ENCODE results near the gene DGKZ. TPM values are rescaled to one million over a fixed set of nuclear protein-coding genes. Genes with fewer than 3 reads are reported as not detected.

The DGKZ gene
- total RNA-seq, 1 donor from 2014 or later: 55.3 TPM

DNA sequence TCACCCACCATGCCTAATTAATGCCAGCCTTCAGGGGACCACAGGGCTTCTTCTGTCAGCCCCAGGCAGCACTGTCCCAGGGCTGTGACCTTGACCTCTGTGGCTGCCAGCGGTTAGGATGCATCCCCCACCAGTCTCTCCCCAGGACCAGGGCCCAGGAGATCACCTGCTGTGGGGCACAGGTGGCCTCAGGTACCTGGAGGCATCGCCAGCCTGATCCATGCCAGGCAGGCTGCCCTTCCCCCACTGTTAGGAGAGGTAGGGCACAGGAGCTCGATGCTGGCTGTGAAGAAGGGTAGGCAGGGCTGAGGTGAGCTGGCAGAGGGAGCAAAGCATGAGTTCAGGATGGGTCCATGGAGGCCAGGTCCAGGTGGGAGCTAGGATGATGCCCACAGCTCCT, 17.5 kb downstream of the DGKZ start:
- Histone ChIP-seq H3K4me3 (no peak overlapping the region), H3K36me3 (peaks cover 24% of the 10 kb centered on the region), H3K27me3 (ENCODE audit: low read depth) (no peaks in the 10 kb centered on the region), H3K4me1 (peaks cover 54% of the 10 kb centered on the region), H3K27ac (no peak overlapping the region), H3K9me3 (no peaks in the 10 kb centered on the region)
- intact Hi-C loops (cut with DNase I): no loop called here
- TF ChIP-seq, protein P1, sequence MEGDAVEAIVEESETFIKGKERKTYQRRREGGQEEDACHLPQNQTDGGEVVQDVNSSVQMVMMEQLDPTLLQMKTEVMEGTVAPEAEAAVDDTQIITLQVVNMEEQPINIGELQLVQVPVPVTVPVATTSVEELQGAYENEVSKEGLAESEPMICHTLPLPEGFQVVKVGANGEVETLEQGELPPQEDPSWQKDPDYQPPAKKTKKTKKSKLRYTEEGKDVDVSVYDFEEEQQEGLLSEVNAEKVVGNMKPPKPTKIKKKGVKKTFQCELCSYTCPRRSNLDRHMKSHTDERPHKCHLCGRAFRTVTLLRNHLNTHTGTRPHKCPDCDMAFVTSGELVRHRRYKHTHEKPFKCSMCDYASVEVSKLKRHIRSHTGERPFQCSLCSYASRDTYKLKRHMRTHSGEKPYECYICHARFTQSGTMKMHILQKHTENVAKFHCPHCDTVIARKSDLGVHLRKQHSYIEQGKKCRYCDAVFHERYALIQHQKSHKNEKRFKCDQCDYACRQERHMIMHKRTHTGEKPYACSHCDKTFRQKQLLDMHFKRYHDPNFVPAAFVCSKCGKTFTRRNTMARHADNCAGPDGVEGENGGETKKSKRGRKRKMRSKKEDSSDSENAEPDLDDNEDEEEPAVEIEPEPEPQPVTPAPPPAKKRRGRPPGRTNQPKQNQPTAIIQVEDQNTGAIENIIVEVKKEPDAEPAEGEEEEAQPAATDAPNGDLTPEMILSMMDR (IDR thresholded peaks at IDR 0.05): no peak
- DNase-seq (peak; percentile 32), ATAC-seq (no peak)

DNA sequence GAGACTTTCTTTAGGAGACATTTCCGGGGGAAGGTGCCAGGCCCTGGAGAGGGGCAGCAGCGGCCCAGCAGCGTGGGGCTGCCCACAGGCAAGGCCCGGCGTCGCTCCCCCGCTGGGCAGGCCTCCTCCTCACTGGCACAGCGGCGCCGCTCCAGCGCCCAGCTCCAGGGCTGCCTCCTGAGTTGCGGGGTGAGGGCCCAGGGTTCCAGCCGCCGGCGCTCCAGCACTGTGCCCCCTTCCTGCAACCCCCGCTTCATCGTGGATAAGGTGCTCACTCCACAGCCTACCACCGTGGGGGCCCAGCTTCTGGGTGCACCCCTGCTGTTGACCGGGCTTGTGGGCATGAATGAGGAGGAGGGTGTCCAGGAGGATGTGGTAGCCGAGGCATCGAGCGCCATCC, 19.0 kb downstream of the DGKZ start:
- H3K4me1 ChIP-seq: peaks cover 43% of the 10 kb centered on the region
- intact Hi-C loops (cut with DNase I): no loop called here

DNA sequence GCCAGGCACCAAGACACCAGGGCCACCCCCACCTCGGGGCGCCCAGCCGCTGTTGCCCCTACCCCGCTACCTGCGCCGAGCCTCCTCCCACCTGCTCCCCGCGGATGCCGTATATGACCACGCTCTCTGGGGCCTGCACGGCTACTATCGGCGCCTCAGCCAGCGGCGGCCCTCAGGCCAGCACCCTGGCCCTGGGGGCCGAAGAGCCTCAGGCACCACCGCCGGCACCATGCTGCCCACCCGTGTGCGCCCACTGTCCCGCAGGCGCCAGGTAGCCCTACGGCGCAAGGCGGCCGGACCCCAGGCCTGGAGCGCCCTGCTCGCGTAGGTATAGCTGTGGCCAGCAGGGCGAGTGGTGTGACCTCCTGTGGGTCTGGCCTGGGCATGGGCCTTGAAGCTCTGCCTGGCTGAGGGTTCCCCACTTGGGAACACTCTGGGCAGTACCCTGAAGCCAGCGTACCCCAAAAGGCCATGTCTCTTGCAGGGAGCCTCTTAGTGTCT, 19.4 kb downstream of the DGKZ start:
- H3K9me3 ChIP-seq: no peaks in the 10 kb centered on the region
- H3K27me3 ChIP-seq (ENCODE audit: low read depth): no peaks in the 10 kb centered on the region
- no peak overlapping the region for H3K4me3 ChIP-seq
- peaks cover 43% of the 10 kb centered on the region for H3K36me3 ChIP-seq
- ATAC-seq (no peak), DNase-seq (no peak)
- TF ChIP-seq, protein P1 (IDR thresholded peaks at IDR 0.05): no peak
- peak overlapping the region; percentile 13 for H3K27ac ChIP-seq
- H3K4me1 ChIP-seq: peaks cover 38% of the 10 kb centered on the region
- intact Hi-C loops (cut with DNase I): no loop called here

More for the DNA sequence above, 19.0 kb downstream of the DGKZ start:
- H3K4me3 ChIP-seq: no peak overlapping the region
- no peaks in the 10 kb centered on the region for H3K9me3 ChIP-seq
- H3K27ac ChIP-seq: no peak overlapping the region
- TF ChIP-seq, protein P1 (IDR thresholded peaks at IDR 0.05): no peak
- no peaks in the 10 kb centered on the region for H3K27me3 ChIP-seq (ENCODE audit: low read depth)
- ATAC-seq: no peak
- peak; percentile 43 for DNase-seq
- peaks cover 38% of the 10 kb centered on the region for H3K36me3 ChIP-seq

DNA sequence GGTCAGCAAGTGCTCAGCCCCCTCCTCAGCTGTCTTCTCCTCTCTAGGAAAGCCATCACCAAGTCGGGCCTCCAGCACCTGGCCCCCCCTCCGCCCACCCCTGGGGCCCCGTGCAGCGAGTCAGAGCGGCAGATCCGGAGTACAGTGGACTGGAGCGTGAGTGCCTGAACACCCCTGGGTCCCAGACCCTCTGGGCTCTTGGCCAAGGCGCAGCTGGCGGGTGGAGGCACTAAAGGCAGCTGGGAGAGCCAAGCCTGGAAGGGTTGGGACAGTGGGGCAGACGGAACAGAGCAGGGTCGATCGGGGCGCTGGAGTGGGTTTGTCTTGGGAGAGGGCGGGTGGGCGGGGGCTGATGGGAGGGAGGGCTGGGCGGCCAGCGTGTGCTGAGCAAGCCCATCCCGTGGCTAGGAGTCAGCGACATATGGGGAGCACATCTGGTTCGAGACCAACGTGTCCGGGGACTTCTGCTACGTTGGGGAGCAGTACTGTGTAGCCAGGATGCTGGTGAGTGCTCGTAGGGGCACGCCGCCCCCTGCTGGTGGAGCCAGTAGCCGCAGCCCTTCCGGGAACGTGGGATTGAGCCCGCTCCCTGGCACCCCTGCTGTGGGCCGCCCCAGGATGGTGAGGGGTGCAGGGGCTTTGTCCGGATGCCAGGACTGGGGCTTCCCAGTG, 20.1 kb downstream of the DGKZ start:
- H3K4me1 ChIP-seq: peaks cover 32% of the 10 kb centered on the region
- DNase-seq (peak; percentile 82), ATAC-seq (peak; percentile 65 to 68)
- peak overlapping the region; percentile 13 for H3K27ac ChIP-seq
- no peaks in the 10 kb centered on the region for H3K9me3 ChIP-seq
- no peaks in the 10 kb centered on the region for H3K27me3 ChIP-seq (ENCODE audit: low read depth)
- TF ChIP-seq, protein P1 (IDR thresholded peaks at IDR 0.05): peak; percentile 95
- H3K4me3 ChIP-seq: peak overlapping the region; percentile 3
- intact Hi-C loops (cut with DNase I): no loop called here
- H3K36me3 ChIP-seq: peaks cover 49% of the 10 kb centered on the region

DNA sequence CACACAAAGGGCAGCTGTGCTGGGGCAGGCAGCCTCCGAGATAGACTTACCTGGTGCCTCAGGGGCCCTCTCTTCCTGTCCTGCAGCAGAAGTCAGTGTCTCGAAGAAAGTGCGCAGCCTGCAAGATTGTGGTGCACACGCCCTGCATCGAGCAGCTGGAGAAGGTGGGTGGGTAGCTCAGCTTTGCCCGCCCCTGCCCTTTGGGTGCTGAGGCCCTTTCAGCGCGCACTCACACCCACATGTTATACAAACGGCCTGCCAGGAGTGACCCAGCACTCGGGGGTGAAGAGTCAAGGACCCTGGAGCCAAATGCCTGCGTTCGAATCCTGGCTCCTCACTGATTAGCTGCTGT, 20.6 kb downstream of the DGKZ start:
- no peak for ATAC-seq
- Histone ChIP-seq H3K27me3 (ENCODE audit: low read depth) (no peaks in the 10 kb centered on the region), H3K36me3 (peaks cover 54% of the 10 kb centered on the region), H3K27ac (peak overlapping the region; percentile 13), H3K4me1 (peaks cover 26% of the 10 kb centered on the region), H3K9me3 (no peaks in the 10 kb centered on the region), H3K4me3 (no peak overlapping the region)
- intact Hi-C loops (cut with DNase I): no loop called here
- no peak for DNase-seq
- TF ChIP-seq, protein P1 (IDR thresholded peaks at IDR 0.05): peak; percentile 16
